Measurements from ENCODE around the gene SLC6A19. TPM values are rescaled to one million over a fixed set of nuclear protein-coding genes. Genes with fewer than 3 reads are reported as not detected.

SLC6A19 gene
- total RNA-seq, 1 donor from 2014 or later, result not detected

GRCh38 chr5:1219098-1219767 lies 17.8 kb downstream of the SLC6A19 start:
- Histone ChIP-seq H3K4me3 (no peak overlapping the region), H3K9me3 (no peaks in the 10 kb centered on the region), H3K27ac (no peak overlapping the region), H3K27me3 (peaks cover 3% of the 10 kb centered on the region), H3K4me1 (no peaks in the 10 kb centered on the region), H3K36me3 (no peaks in the 10 kb centered on the region)
- ATAC-seq, result no peak
- TF ChIP-seq CTCF (IDR thresholded peaks at IDR 0.05), result no peak
- DNase-seq, result no peak
- intact Hi-C loops (cut with DNase I), result no loop called here

DNA sequence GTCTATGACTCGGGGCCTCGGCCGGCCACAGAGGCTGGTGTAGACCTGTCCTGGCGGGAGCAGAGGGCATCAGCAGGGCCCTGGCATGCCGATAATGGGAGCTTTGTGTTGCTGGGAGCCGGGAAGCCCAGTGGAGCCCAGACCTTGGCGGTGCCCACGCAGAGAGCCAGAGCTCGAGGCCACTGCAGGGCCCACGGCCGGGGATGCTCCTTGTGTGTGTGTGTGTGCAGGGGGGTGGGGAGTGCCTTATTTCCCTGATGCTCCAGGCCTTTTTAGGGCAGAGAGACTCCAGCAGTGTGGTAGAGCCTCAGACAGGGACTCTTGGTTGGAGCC lies 18.3 kb downstream of the SLC6A19 start:
- no peaks in the 10 kb centered on the region for H3K9me3 ChIP-seq
- H3K27ac ChIP-seq, result no peak overlapping the region
- intact Hi-C loops (cut with DNase I), result no loop called here
- H3K4me1 ChIP-seq, result no peaks in the 10 kb centered on the region
- H3K36me3 ChIP-seq, result no peaks in the 10 kb centered on the region
- ATAC-seq (no peak), DNase-seq (no peak)
- no peak for TF ChIP-seq CTCF (IDR thresholded peaks at IDR 0.05)
- no peak overlapping the region for H3K4me3 ChIP-seq
- H3K27me3 ChIP-seq, result peaks cover 3% of the 10 kb centered on the region

DNA sequence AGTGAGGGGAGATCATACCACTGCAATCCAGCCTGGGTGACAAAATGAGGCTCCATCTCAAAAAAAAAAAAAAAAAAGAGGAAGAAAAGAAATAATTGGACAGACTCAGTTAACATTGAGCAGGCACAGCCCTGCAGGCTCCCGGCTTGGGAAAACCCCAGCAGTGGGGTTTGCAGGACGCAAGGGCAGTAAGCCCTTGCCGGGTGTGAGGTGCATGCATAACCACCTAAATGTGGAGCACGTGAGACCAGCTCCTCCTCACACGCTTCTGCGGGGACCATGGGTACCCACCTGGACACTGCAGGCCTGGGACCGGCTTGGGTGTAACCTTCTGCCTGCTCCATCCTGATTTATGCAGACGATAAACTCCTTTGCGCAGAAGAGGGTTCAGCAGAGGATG lies 19.0 kb downstream of the SLC6A19 start:
- no peak overlapping the region for H3K27ac ChIP-seq
- no peaks in the 10 kb centered on the region for H3K36me3 ChIP-seq
- DNase-seq (no peak), ATAC-seq (no peak)
- no peak for TF ChIP-seq CTCF (IDR thresholded peaks at IDR 0.05)
- intact Hi-C loops (cut with DNase I), result no loop called here
- no peaks in the 10 kb centered on the region for H3K4me1 ChIP-seq
- no peaks in the 10 kb centered on the region for H3K9me3 ChIP-seq
- H3K4me3 ChIP-seq, result no peak overlapping the region
- peaks cover 3% of the 10 kb centered on the region for H3K27me3 ChIP-seq

DNA sequence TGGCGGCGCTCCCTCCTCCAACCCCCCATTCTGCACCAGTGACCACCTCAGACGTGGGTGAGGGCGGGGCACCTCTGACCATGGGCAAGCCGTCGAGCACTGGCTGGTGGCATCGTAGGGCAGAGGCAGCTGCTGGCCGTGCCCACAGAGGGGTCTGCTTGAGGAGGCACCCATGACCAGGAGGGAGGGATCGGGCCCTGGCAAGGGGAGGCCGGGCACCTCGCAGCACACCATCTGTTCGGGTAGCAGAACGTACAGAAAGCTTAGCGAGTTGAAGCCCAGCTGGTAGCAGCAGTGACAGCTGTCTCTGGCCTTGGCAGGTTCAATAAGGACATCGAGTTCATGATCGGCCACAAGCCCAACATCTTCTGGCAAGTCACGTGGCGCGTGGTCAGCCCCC lies 19.4 kb downstream of the SLC6A19 start:
- Histone ChIP-seq H3K4me3 (no peak overlapping the region), H3K9me3 (no peaks in the 10 kb centered on the region), H3K4me1 (no peaks in the 10 kb centered on the region), H3K27me3 (peaks cover 3% of the 10 kb centered on the region), H3K36me3 (no peaks in the 10 kb centered on the region), H3K27ac (no peak overlapping the region)
- no peak for TF ChIP-seq CTCF (IDR thresholded peaks at IDR 0.05)
- ATAC-seq, result no peak
- intact Hi-C loops (cut with DNase I), result no loop called here
- no peak for DNase-seq

DNA sequence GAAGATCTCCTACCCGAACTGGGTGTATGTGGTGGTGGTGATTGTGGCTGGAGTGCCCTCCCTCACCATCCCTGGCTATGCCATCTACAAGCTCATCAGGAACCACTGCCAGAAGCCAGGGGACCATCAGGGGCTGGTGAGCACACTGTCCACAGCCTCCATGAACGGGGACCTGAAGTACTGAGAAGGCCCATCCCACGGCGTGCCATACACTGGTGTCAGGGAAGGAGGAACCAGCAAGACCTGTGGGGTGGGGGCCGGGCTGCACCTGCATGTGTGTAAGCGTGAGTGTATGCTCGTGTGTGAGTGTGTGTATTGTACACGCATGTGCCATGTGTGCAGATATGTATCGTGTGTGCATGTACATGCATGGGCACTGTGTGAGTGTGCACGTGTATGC lies 20.3 kb downstream of the SLC6A19 start:
- DNase-seq, result no peak
- intact Hi-C loops (cut with DNase I), result no loop called here

More for the DNA sequence above, 20.3 kb downstream of the SLC6A19 start:
- Histone ChIP-seq H3K4me3 (no peak overlapping the region), H3K4me1 (no peaks in the 10 kb centered on the region), H3K27ac (no peak overlapping the region), H3K9me3 (no peaks in the 10 kb centered on the region), H3K36me3 (no peaks in the 10 kb centered on the region), H3K27me3 (peaks cover 3% of the 10 kb centered on the region)
- no peak for TF ChIP-seq CTCF (IDR thresholded peaks at IDR 0.05)
- no peak for ATAC-seq
